Fibroblast of lung (primary cell): ENCODE measurements around the gene C2. TPM values are rescaled to one million over a fixed set of nuclear protein-coding genes. Genes with fewer than 3 reads are reported as not detected.
"Not testable (repeated sequence)": the region's sequence is repeated elsewhere in the genome, so short reads cannot be mapped to it uniquely, and the experiment has no call there.

Experiments
- DNase-seq, 2 donors: peaks; one replicate each; pipeline versions ENCODE4 v3.0.0 to v3.0.0-alpha.2; 2010; ENCODE audit warnings: low read depth in 2 of 2
- H2AFZ ChIP-seq: 2 replicates; pipeline ENCODE4 v1.5.1; 2012; ENCODE audit warnings: low read length, control low read depth, inconsistent platforms
- H3K27ac ChIP-seq: 2 replicates; pipeline ENCODE4 v1.5.1; 2011; ENCODE audit warnings: low read length, control low read depth; ENCODE audit not compliant: insufficient read depth
- H3K27me3 ChIP-seq: 2 replicates; pipeline ENCODE4 v1.5.1; 2011; ENCODE audit warnings: mild to moderate bottlenecking, low read length; ENCODE audit not compliant: control insufficient read depth, insufficient read depth
- H3K36me3 ChIP-seq: 2 replicates; pipeline ENCODE4 v1.5.1; 2011; ENCODE audit warnings: low read length; ENCODE audit not compliant: control insufficient read depth, insufficient read depth
- H3K4me1 ChIP-seq: 2 replicates; pipeline ENCODE4 v1.5.1; 2011; ENCODE audit warnings: low read length; ENCODE audit not compliant: control insufficient read depth, insufficient read depth; ENCODE audit errors: extremely low read depth
- H3K4me2 ChIP-seq: 2 replicates; pipeline ENCODE4 v1.5.1; 2011; ENCODE audit warnings: low read length, control low read depth; ENCODE audit not compliant: insufficient read depth; ENCODE audit errors: extremely low read depth
- H3K4me3 ChIP-seq, 4 experiments: fragments of 200-600 bp in 1 of 4; sonication (generic) in 1 of 4; replicated peaks in 1 of 4; 2 replicates each; pipeline ENCODE4 v1.5.1; 2011 to 2016; ENCODE audit warnings: low read length in 4 of 4, low read depth in 3 of 4, mild to moderate bottlenecking in 3 of 4, control low read depth in 2 of 4, inconsistent platforms in 1 of 4, mixed read lengths in 1 of 4; ENCODE audit not compliant: insufficient read depth in 1 of 4; ENCODE audit errors: control extremely low read depth in 1 of 4
- H3K79me2 ChIP-seq: 2 replicates; pipeline ENCODE4 v1.5.1; 2012; ENCODE audit warnings: mild to moderate bottlenecking, low read length, inconsistent platforms; ENCODE audit not compliant: control insufficient read depth, insufficient read depth
- H3K9ac ChIP-seq: 2 replicates; pipeline ENCODE4 v1.5.1; 2011; ENCODE audit warnings: mild to moderate bottlenecking, low read length, control low read depth; ENCODE audit not compliant: insufficient read depth
- H3K9me3 ChIP-seq: 2 replicates; pipeline ENCODE4 v1.5.1; 2012; ENCODE audit warnings: low read depth, low read length; ENCODE audit not compliant: control insufficient read depth, insufficient read depth
- H4K20me1 ChIP-seq: 2 replicates; pipeline ENCODE4 v1.5.1; 2011; ENCODE audit warnings: low read length; ENCODE audit not compliant: control insufficient read depth, insufficient read depth; ENCODE audit errors: extremely low read depth
- CTCF ChIP-seq, 2 donors: IDR thresholded peaks in 1 of 2; conservative IDR thresholded peaks in 1 of 2; 1 replicate in 1 of 2; 2 replicates in 1 of 2; pipeline ENCODE4 v1.5.1; 2011 to 2012; ENCODE audit warnings: low read length in 2 of 2, control low read depth in 1 of 2, inconsistent platforms in 1 of 2, low read depth in 1 of 2, mild to moderate bottlenecking in 1 of 2
- EZH2 ChIP-seq: IDR thresholded peaks from 2 replicates; pipeline ENCODE4 v1.5.1; 2012; ENCODE audit warnings: low read length, control low read depth, mild to moderate bottlenecking; ENCODE audit errors: missing control alignments
- polyA plus RNA-seq, 2 donors: library from polyadenylated mRNA; depleted of rRNA in 1 of 2; stranded (reverse) in 1 of 2; unstranded in 1 of 2; fragments of >200 nt; gene quantifications; 2 replicates each; pipeline ENCODE4 v1.2.1, GENCODE V29; 2011 to 2012; ENCODE audit warnings: missing spikeins in 1 of 2
- total RNA-seq: library from RNA; depleted of rRNA; stranded (reverse); fragments of >200 nt; gene quantifications from 2 replicates; pipeline ENCODE4 v1.2.1, GENCODE V29; 2014

Gene C2
- total and polyA plus RNA-seq, 2 donors (not counting 1 experiment from before 2014, with no cell fraction given) = 7.6 to 16.8 TPM

GRCh38 chr6:31930962-31931361 lies 3.4 kb downstream of the C2 start:
- Histone ChIP-seq H2AFZ (no peak overlapping the region), H3K36me3 (no peaks in the 10 kb centered on the region), H3K4me2 (no peak overlapping the region), H3K4me3 (no peak overlapping the region), H3K79me2 (no peaks in the 10 kb centered on the region), H3K4me1 (no peaks in the 10 kb centered on the region), H3K27ac (no peak overlapping the region), H3K27me3 (no peaks in the 10 kb centered on the region), H3K9ac (no peak overlapping the region), H4K20me1 (no peaks in the 10 kb centered on the region), H3K9me3 (no peaks in the 10 kb centered on the region)
- no peak for DNase-seq
- no peak for TF ChIP-seq EZH2
- TF ChIP-seq CTCF (conservative IDR thresholded peaks at IDR 0.05 in 1 of 2, IDR thresholded peaks at IDR 0.05 in 1 of 2; ENCODE audit: low read depth in 1 of 2, low read length in 2 of 2) = no peak

GRCh38 chr6:31932137-31932536 lies 4.6 kb downstream of the C2 start:
- H3K4me3 ChIP-seq, H3K27me3 ChIP-seq, H3K36me3 ChIP-seq, H3K27ac ChIP-seq, H4K20me1 ChIP-seq, H3K4me2 ChIP-seq, H3K79me2 ChIP-seq, H3K9me3 ChIP-seq, H2AFZ ChIP-seq, H3K4me1 ChIP-seq, H3K9ac ChIP-seq, DNase-seq: not testable (repeated sequence)

GRCh38 chr6:31933537-31933936 lies 6.0 kb downstream of the C2 start:
- Histone ChIP-seq H3K9me3 (no peaks in the 10 kb centered on the region), H3K4me2 (no peak overlapping the region), H3K36me3 (no peaks in the 10 kb centered on the region), H4K20me1 (no peaks in the 10 kb centered on the region), H3K4me1 (no peaks in the 10 kb centered on the region), H2AFZ (no peak overlapping the region), H3K27ac (no peak overlapping the region), H3K27me3 (no peaks in the 10 kb centered on the region), H3K9ac (no peak overlapping the region), H3K4me3 (no peak overlapping the region), H3K79me2 (no peaks in the 10 kb centered on the region)
- no peak for DNase-seq
- TF ChIP-seq EZH2 = no peak
- TF ChIP-seq CTCF (conservative IDR thresholded peaks at IDR 0.05 in 1 of 2, IDR thresholded peaks at IDR 0.05 in 1 of 2; ENCODE audit: low read depth in 1 of 2, low read length in 2 of 2) = no peak
